Dedifferentiated amniotic fluid mesenchymal stem cell (primary cell): Measurements from ENCODE around the gene RHOD.

Source experiments
- DNase-seq: peaks from one replicate; pipeline ENCODE4 v3.0.0-alpha.2; 2016; ENCODE audit errors: extremely low spot score

Gene RHOD, protein sequence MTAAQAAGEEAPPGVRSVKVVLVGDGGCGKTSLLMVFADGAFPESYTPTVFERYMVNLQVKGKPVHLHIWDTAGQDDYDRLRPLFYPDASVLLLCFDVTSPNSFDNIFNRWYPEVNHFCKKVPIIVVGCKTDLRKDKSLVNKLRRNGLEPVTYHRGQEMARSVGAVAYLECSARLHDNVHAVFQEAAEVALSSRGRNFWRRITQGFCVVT

DNA sequence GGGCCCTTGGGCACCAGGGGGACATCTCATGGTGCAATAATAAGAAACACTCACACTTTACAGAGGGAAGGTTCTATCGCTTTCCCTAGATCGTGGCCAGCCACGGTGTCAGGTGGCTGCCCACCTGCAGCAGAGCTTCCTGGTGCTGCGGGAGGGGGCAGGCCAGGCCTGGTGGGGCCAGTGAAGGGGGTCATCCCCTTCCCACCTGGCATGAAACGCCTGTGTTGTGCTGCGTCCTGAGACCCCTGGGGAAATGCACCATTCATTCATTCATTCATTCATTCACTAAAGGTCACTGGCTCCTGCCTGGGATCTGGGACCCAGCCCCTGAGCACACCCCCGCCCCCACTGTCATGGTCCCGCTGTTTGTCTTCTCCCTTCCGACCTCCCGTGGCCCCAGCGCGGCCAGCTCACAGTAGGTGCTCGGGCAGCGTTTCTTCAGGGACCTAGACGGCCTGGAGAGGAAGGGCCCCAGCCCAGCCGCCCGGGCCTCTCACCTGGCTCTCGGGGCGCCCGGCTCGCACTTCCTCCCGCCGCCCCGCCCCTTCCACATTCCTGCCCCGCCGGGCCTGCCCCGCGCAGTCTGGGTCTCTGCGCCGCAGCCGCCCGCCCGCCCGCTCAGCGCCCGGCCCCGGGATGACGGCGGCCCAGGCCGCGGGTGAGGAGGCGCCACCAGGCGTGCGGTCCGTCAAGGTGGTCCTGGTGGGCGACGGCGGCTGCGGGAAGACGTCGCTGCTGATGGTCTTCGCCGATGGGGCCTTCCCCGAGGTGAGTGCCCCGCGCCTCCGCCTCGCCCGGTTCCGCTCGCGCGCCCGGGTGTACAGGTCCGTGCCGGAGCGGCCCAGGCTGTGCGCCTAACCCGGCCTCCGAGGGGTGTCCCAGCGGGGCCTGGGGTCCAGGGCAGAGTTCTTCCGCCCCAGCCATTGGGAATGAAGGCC, at the start of gene RHOD:
TSS of gene RHOD (plus strand) at position 581 of the 938 bp plus-strand sequence. CDS start at position 637, 56 bp downstream.
- DNase-seq = no peak

DNA sequence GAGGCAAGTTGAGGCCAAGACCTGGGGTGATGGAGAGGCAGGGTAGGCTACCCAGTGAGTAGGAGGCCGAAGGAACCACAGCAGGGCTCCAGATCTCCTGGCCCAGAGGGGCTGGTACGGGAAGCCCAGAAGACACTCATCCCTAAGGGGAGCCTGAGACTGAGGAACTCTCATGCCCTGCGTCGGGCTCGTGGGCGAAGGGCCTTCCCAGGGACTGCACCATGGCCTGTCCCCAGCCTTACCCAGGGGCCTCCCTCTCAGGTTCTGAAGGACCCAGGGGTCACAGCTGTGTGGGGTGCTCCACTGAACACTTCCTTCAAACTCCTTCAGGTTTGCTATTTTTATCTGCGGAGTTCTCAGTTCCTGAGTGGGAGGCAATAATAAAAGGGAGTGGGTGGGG, 49.5 kb upstream of the RHOD start:
- no peak for DNase-seq

- no peak for DNase-seq
Observed at GRCh38 chr11:67010296-67010905, 46.2 kb upstream of the RHOD start.

DNA sequence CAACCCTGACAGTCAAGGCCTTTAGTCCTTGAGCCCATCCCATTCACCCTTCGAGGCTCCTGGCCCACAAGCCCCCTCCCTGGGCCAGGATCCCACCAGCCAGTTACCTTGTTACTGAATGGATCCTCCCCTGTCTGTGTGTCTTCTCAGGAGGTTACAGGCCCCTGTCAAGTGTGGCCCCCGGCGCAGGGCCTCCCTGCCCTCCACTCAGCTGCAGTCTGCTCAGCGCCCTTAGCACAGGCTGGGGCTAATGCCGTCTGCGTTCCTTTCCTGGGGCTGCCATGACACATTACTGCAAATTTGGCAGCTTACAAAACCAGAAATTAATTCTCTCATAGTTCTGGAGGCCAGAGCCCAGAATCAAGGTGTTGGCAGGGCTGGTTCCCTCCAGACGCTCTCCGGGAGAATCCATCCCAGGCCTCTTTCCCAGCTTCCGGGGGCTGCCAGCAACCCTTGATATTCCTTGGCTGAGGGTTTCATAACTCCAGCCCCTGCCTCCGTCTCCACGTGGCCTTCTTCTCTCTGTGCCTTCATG, 43.1 kb upstream of the RHOD start:
- DNase-seq = no peak

- no peak for DNase-seq
Observed at GRCh38 chr11:67014343-67014742, 42.3 kb upstream of the RHOD start.

GRCh38 chr11:67015048-67015447, 41.6 kb upstream of the RHOD start:
- DNase-seq = no peak

DNA sequence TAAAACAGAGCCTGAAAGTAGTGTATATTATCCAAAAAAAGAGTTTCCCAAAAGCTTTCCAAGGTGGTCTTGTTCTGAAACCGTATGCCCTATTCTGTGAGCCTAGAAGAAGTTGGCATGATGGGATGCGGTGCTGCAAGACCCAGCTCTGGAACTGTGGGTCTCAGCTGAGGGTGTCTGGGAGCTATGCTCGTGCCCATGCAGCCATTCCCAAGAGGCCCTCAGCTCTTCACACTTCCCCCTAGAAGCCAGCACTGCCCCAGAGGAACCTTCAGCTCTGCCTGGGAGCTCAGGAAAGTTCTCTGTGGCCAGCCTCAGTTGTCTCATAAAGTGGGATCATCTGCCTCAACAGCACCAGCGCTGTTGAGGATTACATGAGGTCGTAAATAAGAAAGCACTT, 40.1 kb upstream of the RHOD start:
- no peak for DNase-seq

DNA sequence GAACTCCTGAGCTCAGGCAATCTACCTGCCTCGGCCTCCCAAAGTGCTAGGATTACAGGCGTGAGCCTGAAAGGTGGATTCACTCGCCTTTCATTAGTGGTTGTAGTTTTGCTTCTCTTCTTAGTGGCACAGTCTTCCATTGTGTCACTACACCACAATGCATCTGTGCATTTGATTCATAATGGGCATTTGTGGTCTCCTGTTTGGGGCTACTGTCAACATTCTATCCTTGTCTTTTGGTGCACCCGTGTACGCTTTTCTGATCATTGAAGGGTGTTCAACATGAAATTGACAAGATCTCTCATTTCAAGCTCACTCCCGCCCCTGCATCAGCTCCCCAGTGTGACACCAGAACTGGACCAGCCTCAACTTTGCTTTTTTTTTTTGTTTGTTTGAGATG, 35.7 kb upstream of the RHOD start:
- DNase-seq = no peak

GRCh38 chr11:67022341-67022933, 34.2 kb upstream of the RHOD start:
- DNase-seq = no peak

DNA sequence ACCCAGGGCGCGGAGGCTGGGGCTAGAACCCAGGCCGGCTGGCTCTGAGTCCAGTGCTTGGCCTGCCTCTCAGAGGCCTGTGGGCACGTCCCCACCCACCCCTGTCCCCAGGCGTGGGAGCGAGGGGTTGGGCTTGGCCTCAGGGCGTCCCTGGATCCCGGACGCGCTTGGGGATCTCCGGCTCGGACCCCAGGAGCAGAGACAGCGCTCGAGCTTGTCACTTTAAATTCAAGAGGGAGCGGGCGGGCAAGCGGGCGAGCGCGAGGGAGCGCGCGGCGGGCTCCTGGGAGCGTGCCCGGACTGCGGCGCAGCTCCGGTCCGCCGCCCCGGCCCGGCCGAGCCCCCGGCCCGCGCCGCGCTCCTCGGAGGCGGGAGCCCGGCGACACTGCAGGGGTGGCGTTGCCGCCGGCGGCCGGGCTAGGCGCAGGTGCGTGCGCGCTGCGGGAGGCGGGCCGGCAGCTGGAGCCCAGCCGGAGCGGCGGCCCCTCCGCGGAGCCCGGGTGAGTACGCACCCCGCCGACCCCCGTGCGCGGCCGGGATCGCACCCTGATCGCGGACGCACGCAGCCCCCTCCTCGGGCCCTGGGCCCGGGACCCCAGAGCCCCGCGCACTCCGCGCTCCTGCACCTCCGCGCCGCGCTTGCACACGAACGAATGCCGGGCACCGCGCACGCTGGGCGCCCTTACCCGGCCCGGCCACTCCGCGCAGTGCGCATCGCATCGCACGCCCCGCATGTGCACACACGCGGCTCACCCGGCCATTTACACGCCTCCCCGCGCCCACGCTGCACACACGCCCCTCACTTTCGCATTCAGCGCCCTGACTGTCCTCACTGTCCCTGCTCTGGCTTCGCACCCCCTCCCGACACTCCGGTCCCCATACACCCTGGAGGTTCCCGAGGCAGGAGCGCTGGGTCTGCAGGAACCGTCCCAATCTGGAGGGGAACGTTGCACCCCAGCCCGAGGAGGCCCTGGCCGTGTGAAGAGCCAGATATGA, 33.4 kb upstream of the RHOD start, which contains the start of gene SYT12:
TSS of gene SYT12 (plus strand) at position 174 of the 996 bp plus-strand sequence. CDS start 7,011 bp downstream, outside the sequence.
- DNase-seq = no peak

DNA sequence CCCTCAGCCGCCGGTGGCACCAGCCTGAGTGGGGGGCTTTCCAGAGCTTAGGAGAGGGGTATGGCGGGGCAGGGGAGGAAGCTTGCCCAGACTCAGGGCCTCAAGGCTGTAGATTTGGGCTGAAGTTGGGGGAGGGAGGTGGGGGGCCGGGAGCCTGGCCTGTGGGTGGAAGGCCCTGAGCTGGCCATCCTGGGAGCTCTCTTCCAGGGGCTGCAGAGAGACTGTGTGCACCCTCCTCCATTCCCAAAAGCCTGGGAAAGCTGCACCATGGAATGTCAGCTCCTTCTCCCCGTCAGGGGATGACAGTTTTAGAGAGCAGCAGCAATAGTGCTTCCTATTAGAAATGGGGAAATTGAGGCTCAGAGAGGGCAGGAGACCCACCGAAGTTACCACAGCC, 32.7 kb upstream of the RHOD start:
- DNase-seq = no peak

GRCh38 chr11:67024410-67024809, 32.2 kb upstream of the RHOD start:
- no peak for DNase-seq

DNA sequence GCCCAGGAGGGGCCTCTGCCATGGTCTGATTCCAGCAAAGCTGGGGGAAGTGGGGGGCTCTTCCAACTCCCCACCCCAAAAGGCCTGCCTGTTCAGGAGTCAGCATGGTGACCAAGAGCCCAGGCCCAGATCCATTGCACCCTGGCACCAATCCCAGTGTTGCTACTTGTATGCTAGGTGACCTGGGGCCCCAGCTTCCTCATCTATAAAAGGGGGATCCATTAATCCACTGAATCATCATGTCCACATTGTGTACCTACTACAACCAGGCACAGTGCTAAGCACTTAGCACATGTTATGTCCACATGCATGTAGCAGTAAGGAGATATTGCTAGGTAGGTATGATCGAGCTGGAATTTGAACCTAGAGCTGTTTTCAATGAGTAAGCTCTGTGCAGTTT, 31.7 kb upstream of the RHOD start:
- no peak for DNase-seq

DNA sequence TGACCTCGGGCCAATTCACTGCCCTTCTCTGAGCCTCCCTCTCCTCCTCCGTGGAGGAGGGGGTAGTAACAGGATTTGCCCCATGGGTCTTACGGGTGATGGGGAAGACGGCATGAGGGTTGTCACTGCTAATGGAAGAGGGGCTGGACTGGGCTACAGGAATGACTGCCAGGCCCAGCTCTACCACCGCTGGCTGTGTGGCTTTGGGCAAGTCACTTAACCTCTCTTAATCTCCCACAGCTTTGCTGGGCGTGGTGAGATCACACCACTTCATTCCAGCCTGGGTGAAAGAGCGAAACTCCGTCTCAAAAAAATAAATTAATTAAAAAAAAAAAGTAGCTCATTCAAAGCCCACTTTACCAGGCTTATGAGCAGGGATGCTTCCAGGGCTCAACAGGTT, 30.9 kb upstream of the RHOD start:
- DNase-seq = no peak

DNA sequence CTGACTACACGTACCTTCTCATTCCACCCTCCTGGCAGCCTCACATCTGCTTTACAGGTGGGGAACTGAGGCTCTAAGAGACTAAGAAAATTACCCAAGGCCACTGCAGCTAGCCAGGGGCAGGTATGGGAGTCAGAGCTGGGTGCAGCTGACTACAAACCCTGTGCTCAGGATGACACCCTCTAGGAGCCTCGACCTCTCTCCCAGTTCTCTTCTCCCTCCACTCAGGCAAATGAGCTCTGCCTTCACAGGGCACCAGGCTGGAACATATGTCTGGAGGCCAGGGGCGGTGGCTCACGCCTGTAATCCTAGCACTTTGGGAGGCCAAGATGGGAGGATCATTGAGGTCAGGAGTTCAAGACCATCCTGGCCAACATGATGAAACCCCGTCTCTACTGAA, 29.7 kb upstream of the RHOD start:
- DNase-seq = no peak

DNA sequence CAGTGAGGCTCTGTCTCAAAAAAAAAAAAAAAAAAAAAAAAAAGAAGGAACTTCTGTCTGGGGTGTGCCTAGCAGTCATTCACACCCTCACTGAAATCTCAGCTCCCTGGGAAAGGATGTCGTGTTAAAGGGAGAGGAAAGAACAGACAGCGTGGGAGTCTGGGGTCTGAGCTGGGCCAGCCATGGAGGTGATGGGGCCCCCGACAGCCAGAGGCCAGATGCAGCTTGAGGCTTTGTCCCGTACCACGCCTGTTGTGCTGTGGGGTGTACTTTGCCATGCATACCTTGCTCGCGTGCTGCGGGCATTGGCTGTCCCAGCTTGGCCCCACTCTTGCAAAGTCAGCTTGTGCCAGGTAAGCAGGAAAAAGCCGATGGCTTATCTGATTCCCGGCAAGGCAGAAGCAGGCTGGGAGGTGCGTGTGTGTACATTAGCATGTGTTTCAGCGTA, 29.1 kb upstream of the RHOD start:
- DNase-seq = no peak

DNA sequence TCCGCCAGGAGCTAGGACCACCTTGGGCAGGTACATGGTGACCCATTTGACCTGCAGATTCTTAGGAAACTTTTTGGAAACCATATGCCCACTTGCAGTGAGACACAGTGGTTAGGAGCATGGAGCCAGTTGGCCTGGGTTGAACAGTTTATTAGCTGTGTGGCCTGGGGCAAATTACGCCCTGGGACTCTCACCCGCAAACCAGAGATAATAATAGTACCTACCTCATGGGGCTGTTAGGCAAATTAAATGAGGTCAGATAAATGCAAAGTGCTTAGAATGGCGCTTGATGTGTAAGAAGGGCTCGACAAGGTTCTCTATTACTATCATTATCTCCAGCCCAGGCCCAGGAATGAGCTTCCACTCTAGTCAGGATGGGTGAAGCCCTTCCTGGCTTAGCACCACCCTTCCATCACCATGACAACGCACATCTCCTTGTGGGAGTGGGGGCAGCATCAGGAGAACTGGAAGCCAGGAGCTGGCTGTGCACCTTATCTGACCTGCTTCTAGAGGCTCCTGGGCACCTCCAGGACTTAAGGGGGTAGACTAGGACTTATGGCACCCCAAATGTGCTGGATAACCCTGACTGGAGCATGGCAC, 28.6 kb upstream of the RHOD start:
- DNase-seq = no peak

DNA sequence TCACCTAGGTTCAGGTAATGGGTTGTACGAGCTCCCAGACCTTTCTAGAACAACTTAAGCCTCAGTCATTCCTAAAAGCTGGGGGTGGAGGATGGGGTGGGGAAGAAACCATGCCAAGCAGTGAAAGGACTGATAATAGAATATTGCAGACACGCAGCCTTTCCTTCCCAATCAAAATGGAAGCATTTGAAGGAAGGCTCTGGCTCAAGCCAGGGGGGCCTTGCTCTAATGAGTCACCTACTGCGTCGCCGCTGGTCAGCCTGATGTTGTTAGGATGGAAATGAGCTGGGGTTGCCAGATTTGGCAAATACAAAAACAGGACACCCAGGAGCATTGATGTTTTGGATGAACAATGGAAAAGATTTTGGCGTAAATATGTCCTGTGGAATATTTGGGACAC, 27.5 kb upstream of the RHOD start:
- no peak for DNase-seq

DNA sequence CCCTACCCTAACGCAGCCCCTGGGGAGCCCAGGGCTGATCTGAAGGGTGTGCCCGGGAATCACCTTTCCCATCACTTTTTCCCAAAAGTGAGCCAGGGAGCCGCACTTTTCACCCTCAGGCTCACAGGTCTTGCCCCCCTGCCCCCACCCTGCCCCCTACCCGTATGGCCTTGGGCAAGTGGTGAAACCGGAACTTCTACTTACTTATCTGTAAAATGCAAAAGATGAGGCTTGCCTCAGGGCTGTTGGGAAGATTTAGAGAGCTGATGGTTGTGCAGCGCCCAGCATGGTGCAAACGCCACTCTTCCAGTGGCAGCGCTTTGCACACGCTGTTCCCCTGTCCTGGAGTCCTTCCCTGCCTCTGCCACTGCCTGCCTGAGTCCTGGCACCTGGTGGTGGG, 25.7 kb upstream of the RHOD start:
- no peak for DNase-seq
